GM19239 (cell line): ENCODE results near the gene ATP8B2.
"Not testable (repeated sequence)": the region's sequence is repeated elsewhere in the genome, so short reads cannot be mapped to it uniquely, and the experiment has no call there.

ENCODE experiments used
- DNase-seq: peaks from one replicate; pipeline ENCODE4 v3.0.0; 2011; ENCODE audit warnings: low spot score; ENCODE audit not compliant: insufficient read length
- FAIRE-seq: peaks from 2 replicates; lab custom pipeline; 2011; peaks lifted over from hg19 to GRCh38; lab: Jason Lieb, UNC

The ATP8B2 gene

DNA sequence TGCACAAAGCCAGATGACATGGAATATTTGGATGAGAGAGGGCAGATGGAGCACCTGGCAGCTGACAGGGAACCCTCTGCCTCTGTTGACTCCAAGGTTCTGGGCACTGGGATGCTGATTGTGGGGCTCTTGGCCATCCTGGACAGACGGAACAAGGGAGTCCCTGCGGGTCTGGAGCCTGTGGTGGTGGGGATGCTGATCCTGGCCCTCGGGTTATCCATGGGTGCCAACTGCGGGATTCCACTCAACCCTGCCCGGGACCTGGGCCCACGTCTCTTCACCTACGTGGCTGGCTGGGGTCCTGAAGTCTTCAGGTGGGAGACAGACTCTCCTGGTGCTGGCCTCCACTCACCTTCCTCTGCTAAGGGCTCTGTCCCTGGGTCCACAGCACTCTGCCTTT is 1.8 kb upstream of the ATP8B2 start:
- no peak for DNase-seq
- no peak for FAIRE-seq

DNA sequence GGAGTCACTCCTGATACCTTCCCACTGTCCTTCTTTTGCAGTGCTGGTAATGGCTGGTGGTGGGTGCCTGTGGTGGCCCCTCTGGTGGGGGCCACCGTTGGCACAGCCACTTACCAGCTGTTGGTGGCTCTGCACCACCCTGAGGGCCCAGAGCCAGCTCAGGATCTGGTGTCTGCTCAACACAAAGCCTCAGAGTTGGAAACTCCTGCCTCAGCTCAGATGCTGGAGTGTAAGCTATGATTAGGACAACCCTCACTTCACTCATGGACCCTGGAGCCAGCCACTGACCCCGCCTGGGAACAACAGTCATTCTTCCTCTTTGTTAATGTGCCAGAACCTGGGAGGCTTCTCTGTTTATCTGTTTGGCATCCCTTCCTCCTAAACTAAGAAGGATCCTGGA is 1.1 kb upstream of the ATP8B2 start:
- FAIRE-seq (no peak), DNase-seq (no peak)

DNA sequence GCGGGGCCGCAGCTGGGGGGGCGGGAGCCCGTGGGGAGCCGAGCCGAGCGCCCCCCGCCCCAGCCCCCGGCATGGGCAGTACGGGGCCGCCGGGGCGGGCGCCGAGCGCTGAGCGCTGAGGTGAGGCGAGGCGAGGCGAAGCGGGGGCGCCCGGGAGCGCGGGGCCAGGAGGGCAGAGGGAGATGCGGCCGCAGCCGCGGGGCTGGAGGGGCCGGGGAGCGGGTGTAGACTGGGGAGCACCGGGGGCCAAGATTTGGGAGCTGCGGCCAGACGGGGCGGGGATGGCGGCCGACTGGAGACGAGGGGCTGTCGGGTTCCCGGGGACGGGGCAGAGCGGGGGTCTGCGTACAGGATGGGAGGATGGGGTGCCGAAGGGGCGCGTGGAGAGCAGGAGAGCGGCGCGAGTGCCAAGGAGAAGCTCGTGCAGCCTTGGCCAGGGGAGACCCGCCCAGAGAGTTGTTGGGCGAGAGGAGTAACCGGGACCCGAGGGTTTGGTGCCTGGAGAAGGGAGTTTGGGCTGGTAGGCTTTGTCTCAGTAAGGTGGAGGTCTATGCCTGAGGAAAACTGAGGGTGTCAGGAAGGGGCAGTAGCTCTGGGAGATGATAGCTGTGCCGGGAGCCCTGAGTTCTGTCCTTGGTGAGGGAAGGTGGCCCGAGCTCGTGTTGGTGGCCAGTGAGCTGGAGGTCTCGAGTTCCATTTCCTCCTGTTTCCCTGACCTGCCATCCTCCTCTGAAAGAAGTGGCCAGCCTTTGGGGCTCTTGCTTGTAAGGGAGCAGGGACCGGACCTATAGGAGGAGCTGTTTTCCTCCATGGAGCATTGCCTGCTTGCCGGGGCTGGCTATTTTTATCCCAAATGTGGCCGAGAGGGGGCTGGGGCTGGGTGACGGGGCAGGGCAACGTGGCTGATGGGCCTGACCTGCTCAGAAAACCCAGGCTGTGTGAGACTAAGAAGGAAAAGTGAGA is 539 bp downstream of the ATP8B2 start:
- FAIRE-seq = peak; percentile 78
- DNase-seq = no peak

DNA sequence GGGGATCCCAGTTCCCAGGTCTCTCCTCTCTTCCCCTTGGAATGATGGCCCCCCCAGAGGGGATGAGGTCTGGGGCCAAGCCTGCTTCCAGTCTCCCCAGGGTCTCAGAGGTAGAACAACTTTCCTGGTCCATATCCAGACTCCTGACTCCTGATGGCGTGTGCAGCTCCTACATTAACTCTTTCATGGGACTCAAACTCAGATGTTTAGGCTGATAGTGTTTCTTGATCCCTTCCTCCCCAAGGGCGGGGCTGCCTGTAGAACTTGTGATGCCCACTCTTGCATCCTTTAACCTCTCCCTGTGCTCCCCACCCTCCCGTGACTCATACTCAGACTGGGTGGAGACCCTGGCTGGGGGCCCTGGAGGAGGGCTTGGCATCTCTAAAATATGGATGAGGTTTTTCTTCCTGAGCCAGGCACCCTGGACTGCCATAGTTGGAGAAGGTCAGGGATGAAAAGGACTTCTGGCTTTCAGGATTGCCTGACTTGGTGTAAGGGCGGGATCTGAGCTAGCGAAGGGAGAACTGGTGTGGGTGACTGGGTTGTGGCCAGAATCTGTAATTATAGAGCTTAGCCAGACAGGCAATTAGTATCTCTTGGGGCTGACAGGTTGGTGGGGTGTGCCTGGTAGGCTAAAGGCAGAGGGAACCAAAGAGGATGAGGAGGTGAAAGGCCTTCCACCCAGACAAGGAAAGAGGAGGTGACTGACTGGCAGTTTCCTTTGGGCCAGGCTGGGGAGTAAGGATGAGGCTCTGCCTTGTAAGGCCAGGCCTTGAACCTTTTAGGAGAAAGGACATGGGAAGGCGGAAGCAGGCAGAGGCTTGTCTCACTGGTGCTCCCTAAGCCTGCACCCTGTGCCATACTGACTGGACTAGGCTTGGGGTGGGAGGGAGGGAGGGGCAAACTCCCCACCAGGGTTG is 1.5 kb downstream of the ATP8B2 start:
- FAIRE-seq (no peak), DNase-seq (no peak)

- peak; percentile 33 for DNase-seq
- peak; percentile 45 for FAIRE-seq
Observed at GRCh38 chr1:154327466-154328317, 2.4 kb downstream of the ATP8B2 start.

GRCh38 chr1:154328318-154329151 is 3.2 kb downstream of the ATP8B2 start:
- DNase-seq (peak; percentile 61), FAIRE-seq (no peak)

DNA sequence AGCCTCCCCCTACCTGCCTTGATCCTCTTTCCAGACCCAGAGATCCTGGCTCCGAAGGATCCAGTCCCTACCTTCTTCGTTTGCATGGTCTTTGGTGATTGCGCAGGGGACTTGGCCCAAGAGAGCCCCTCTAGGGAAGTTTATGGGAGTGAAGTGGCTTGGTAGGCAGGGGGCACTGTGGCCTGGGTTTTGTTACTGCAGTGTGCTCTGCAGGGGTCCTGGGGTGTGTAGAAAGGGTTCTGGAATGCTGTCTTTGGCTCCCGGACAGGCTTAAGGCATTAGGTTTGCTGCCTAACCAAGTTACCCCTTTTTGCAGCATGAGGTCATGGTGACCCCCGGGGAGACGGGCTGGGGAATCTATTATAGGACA is 3.8 kb downstream of the ATP8B2 start:
- FAIRE-seq (no peak), DNase-seq (no peak)

DNA sequence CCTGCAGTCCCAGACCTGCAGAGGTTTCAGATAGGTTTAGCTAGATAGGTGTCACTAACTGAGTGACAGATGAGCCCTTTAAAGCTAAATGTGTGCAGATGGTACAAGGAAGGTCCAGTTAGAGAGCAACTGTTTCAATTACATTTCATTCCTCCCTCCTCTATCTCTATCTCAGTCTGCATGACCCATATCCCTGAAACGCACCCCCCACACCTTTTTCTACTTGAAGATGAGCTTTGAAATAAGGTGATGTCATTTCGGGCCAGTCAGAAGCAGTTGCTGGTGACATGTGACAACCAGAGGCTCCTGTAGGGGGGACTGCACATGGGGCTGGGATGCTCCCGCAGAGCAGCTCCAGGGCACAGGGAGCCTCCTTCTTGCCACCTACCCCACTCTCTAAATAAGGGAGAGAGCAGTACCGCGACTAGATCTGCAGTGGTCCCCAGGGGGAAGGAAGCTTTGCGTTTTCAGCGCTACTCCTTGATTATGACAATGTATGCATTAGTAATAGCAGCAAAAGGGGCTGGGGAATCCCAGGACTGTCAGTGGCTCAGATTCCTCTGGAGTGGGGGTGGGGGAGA is 4.3 kb downstream of the ATP8B2 start:
- no peak for DNase-seq

GRCh38 chr1:154330669-154331068 is 5.3 kb downstream of the ATP8B2 start:
- DNase-seq = no peak
- no peak for FAIRE-seq

More for the DNA sequence above, 4.3 kb downstream of the ATP8B2 start:
- no peak for FAIRE-seq

- FAIRE-seq = no peak
- no peak for DNase-seq
Observed at GRCh38 chr1:154334079-154335024, 9.0 kb downstream of the ATP8B2 start.

DNA sequence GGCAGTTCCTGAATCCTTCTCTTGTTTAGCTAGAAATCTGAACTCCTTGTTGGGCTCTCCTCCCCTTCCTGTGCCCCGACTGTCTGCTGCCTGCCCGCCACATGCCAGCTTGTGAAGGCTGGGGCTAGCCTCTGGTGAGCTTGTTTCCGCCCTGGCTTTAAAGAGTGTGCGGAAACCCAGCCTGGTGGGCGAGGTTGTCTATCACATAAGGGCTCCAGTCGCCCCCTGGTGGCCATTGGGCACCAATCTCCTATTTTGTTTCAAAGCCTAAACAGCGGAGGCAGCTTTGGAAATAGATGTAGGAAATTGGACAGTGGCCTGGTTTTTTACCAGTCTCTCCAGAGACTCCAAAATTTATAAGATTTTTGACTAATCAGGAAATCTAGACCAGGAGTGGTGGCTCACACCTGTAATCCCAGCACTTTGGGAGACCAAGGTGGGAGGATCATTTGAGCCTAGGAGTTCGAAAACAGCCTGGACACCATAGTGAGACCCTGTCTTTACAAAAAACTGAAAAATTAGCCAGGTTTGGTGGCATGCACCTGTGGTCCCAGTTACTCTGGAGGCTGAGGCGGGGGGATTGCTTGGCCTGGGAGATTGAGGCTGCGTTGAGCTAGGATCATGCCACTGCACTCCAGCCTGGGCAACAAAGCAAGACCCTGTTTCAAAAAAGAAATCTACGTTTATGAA is 9.8 kb downstream of the ATP8B2 start:
- FAIRE-seq (peak; percentile 89), DNase-seq (peak; percentile 90)

- no peak for DNase-seq
- FAIRE-seq = no peak
Observed at GRCh38 chr1:154337253-154337894, 12.0 kb downstream of the ATP8B2 start.

DNA sequence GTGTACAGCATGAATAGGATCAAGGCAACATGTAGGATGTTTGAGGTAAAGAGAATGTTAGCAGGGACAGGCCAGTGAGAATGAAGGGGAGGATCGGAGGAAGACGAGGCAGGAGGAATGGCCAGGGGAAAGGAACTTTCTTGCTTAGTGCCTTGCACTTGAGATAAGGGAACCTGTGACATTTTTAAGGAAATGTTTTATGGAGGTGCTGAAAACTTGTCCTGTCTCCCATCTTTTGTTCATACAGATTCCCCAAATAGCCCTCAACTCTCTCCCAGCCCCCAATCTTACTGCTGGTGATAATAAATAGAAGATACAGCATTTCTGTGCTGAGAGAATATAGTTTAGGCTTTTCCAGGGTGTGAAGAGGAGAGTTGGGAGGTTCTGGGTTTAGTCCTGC is 13.6 kb downstream of the ATP8B2 start:
- no peak for DNase-seq
- no peak for FAIRE-seq

DNA sequence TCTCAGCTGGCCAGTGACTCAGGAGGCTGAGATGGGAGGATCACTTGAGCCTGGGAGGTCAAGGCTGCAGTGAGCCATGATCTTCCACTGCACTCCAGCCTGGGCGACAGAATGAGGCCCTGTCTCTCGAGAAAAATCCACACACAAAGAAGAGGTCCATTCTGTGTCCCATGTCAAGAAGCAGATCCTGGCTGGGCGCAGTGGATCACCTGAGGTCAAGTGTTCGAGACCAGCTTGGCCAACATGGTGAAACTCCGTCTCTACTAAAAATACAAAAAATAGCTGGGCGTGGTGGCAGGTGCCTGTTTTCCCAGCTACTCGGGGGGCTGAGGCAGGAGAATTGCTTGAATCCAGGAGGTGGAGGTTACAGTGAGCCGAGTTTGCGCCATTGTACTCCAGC is 16.0 kb downstream of the ATP8B2 start:
- FAIRE-seq, DNase-seq: not testable (repeated sequence)

GRCh38 chr1:154342132-154342531 is 16.8 kb downstream of the ATP8B2 start:
- DNase-seq (no peak), FAIRE-seq (no peak)

GRCh38 chr1:154342836-154343472 is 17.6 kb downstream of the ATP8B2 start:
- DNase-seq (no peak), FAIRE-seq (no peak)
